Keratinocyte (primary cell): ENCODE results near the gene LHPP. TPM values are rescaled to one million over a fixed set of nuclear protein-coding genes. Genes with fewer than 3 reads are reported as not detected.

Experiments used
- DNase-seq: peaks from one replicate; pipeline ENCODE4 v3.0.0-alpha.2; 2011; ENCODE audit warnings: low read depth, missing footprints, low spot score
- FAIRE-seq: peaks from 2 replicates; lab custom pipeline; 2011; peaks lifted over from hg19 to GRCh38; lab: Jason Lieb, UNC
- H2AFZ ChIP-seq: 2 replicates; pipeline ENCODE4 v1.6.0; 2012; ENCODE audit warnings: low read length, control low read depth, inconsistent platforms; ENCODE audit not compliant: control insufficient read depth
- H3K27ac ChIP-seq: 2 replicates; pipeline ENCODE4 v1.5.1; 2011; ENCODE audit warnings: low read length; ENCODE audit not compliant: control insufficient read depth, insufficient read depth
- H3K27me3 ChIP-seq: 3 replicates; pipeline ENCODE4 v1.6.0; 2011; ENCODE audit warnings: low read length; ENCODE audit not compliant: control insufficient read depth, insufficient read depth; ENCODE audit errors: extremely low read depth
- H3K36me3 ChIP-seq, 2 experiments: 2 replicates in 1 of 2; 3 replicates in 1 of 2; pipeline ENCODE4 v1.5.1; 2011; ENCODE audit warnings: low read length in 2 of 2, mild to moderate bottlenecking in 1 of 2; ENCODE audit not compliant: control insufficient read depth in 2 of 2, insufficient read depth in 2 of 2; ENCODE audit errors: extremely low read depth in 1 of 2
- H3K4me1 ChIP-seq: 3 replicates; pipeline ENCODE4 v1.5.1; 2011; ENCODE audit warnings: low read length; ENCODE audit not compliant: control insufficient read depth, insufficient read depth; ENCODE audit errors: extremely low read depth
- H3K4me2 ChIP-seq: 3 replicates; pipeline ENCODE4 v1.6.0; 2011; ENCODE audit warnings: low read depth, low read length; ENCODE audit not compliant: control insufficient read depth, insufficient read depth; ENCODE audit errors: extremely low read depth
- H3K4me3 ChIP-seq, 3 experiments: fragments of 200-600 bp in 1 of 3; sonication (generic) in 1 of 3; 2 replicates in 2 of 3; 3 replicates in 1 of 3; pipeline ENCODE4 v1.5.1; 2011 to 2016; ENCODE audit warnings: low read length in 3 of 3, mild to moderate bottlenecking in 3 of 3, control low read depth in 2 of 3, inconsistent platforms in 1 of 3, low read depth in 1 of 3, mixed read lengths in 1 of 3, mixed run types in 1 of 3, moderate library complexity in 1 of 3; ENCODE audit not compliant: control insufficient read depth in 2 of 3, insufficient read depth in 2 of 3; ENCODE audit errors: extremely low read depth in 1 of 3
- H3K79me2 ChIP-seq: 2 replicates; pipeline ENCODE4 v1.6.0; 2012; ENCODE audit warnings: low read length; ENCODE audit not compliant: control insufficient read depth, insufficient read depth
- H3K9ac ChIP-seq: 3 replicates; pipeline ENCODE4 v1.6.0; 2011; ENCODE audit warnings: low read length; ENCODE audit not compliant: control insufficient read depth, insufficient read depth; ENCODE audit errors: extremely low read depth
- H3K9me1 ChIP-seq: 3 replicates; pipeline ENCODE4 v1.6.0; 2011; ENCODE audit warnings: low read length; ENCODE audit not compliant: control insufficient read depth, insufficient read depth; ENCODE audit errors: extremely low read depth
- H3K9me3 ChIP-seq: 2 replicates; pipeline ENCODE4 v1.5.1; 2012; ENCODE audit warnings: low read depth, low read length; ENCODE audit not compliant: control insufficient read depth
- H4K20me1 ChIP-seq: 3 replicates; pipeline ENCODE4 v1.6.0; 2011; ENCODE audit warnings: low read length; ENCODE audit not compliant: control insufficient read depth, insufficient read depth; ENCODE audit errors: extremely low read depth
- EZH2 ChIP-seq: IDR thresholded peaks from one replicate; pipeline ENCODE4 v1.6.1; 2012; ENCODE audit warnings: inconsistent platforms, mild to moderate bottlenecking, low read length, moderate library complexity
- dilution Hi-C: fragments of 300-500 bp; cut with MboI; formaldehyde crosslinking; loops from one replicate; pipeline ENCODE4 v1.7.0; 2020; ENCODE audit warnings: low sequenced_read_pairs; ENCODE audit not compliant: extremely low pct_ligation_motif_present
- polyA plus RNA-seq, 5 experiments: library from polyadenylated mRNA; depleted of rRNA in 3 of 5; stranded (reverse) in 3 of 5; stranded (forward) in 1 of 5; unstranded in 1 of 5; fragments of >200 nt; gene quantifications; 1 replicate in 1 of 5; 2 replicates in 3 of 5; 3 replicates in 1 of 5; pipeline versions ENCODE4 v1.2.1 to v1.2.3, GENCODE V29; 2011 to 2012; ENCODE audit warnings: missing spikeins in 2 of 5, low read depth in 1 of 5, low replicate concordance in 1 of 5
- TF ChIP-seq, protein P1 (sequence below), 3 experiments: IDR thresholded peaks in 1 of 3; conservative IDR thresholded peaks in 1 of 3; optimal IDR thresholded peaks in 1 of 3; 2 replicates in 2 of 3; 3 replicates in 1 of 3; pipeline versions ENCODE3 to v1.5.1; 2011; ENCODE audit warnings: low read length in 3 of 3, mild to moderate bottlenecking in 3 of 3, moderate library complexity in 2 of 3, control low read depth in 1 of 3, inconsistent platforms in 1 of 3; ENCODE audit not compliant: insufficient read depth in 2 of 3; ENCODE audit errors: extremely low read depth in 1 of 3

LHPP gene
- polyA plus RNA-seq, 1 donor (not counting 4 experiments of a cell fraction or from before 2014, with no cell fraction given): 13.1 TPM

DNA sequence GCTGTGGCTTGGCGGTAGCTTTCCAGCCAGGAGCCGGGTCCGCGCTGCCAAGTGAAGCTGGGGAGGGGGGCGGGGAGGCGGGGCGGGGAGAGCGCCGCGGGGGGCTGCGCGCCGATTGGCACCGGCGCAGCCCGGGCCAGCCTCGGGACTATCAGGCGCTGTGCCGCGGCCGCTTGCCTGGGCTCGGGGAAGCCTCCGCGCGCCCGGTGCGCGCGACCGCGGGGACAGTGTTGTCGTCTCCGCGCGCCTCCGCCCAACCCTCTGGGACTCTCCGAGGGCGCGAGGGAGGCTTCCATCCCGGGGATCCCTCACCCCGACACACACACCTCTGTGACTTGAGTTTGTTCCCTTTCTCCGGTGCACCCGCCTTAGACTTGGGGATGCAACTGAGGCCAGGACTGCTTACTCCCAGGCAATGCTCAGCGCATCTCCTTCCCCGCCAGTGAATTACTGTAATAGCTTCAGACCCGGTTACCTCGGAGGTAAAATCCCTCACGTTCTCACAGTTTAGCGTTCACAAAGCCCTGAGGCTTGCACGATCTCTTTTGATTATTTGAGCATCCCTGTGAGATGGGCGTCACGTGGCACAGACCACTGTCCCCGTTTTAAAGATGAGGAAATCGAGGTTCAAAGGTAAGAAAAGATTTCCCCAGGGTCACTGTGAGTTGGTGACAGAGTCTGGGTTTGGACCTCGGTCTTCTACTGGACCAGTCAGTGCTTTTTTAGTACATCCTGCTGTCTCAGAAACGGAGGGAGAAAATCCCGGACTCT, 11.4 kb upstream of the LHPP start, which contains the start of gene NKX1-2:
Gene NKX1-2 (minus strand): TSS at position 24 of the 771 bp plus-strand sequence. CDS start 92 bp downstream, outside the sequence.
- Histone ChIP-seq H3K4me2 (peak within 1 kb of the TSS; percentile 90), H3K27me3 (peaks cover 14% of the 10 kb centered on the region), H3K4me3 (peak within 1 kb of the TSS; percentile 46 to 67 (median 57)), H4K20me1 (no peaks in the 10 kb centered on the region), H2AFZ (peak within 1 kb of the TSS; percentile 84), H3K36me3 (no peaks in the 10 kb centered on the region), H3K9me3 (no peaks in the 10 kb centered on the region), H3K9ac (peak within 1 kb of the TSS; percentile 56), H3K4me1 (peaks cover 10% of the 10 kb centered on the region), H3K79me2 (no peaks in the 10 kb centered on the region), H3K27ac (no peak within 1 kb of the TSS), H3K9me1 (no peaks in the 10 kb centered on the region)
- dilution Hi-C loops: no loop called here
- TF ChIP-seq EZH2: no peak
- TF ChIP-seq, protein P1, sequence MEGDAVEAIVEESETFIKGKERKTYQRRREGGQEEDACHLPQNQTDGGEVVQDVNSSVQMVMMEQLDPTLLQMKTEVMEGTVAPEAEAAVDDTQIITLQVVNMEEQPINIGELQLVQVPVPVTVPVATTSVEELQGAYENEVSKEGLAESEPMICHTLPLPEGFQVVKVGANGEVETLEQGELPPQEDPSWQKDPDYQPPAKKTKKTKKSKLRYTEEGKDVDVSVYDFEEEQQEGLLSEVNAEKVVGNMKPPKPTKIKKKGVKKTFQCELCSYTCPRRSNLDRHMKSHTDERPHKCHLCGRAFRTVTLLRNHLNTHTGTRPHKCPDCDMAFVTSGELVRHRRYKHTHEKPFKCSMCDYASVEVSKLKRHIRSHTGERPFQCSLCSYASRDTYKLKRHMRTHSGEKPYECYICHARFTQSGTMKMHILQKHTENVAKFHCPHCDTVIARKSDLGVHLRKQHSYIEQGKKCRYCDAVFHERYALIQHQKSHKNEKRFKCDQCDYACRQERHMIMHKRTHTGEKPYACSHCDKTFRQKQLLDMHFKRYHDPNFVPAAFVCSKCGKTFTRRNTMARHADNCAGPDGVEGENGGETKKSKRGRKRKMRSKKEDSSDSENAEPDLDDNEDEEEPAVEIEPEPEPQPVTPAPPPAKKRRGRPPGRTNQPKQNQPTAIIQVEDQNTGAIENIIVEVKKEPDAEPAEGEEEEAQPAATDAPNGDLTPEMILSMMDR (optimal IDR thresholded peaks at IDR 0.05 in 1 of 3, IDR thresholded peaks at IDR 0.05 in 1 of 3, conservative IDR thresholded peaks at IDR 0.05 in 1 of 3; ENCODE audit: extremely low read depth in 1 of 3, insufficient read depth in 2 of 3, low read length in 3 of 3): no peak
- FAIRE-seq (peak; percentile 60), DNase-seq (no peak)

DNA sequence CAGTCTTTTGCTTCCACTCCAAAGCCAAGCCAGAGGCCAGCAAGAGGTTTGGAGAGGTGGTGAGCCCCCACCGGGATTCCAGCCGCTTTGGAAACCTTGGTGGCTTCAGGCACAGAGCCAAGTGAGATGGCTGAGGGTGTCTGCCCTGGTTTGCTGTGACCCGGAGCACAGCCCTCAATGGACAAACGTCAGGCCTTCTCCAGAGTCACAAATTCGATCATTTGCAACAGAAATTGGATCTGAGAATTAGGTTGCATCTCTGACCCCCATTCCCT, 10.9 kb upstream of the LHPP start:
- Histone ChIP-seq H3K27me3 (peaks cover 14% of the 10 kb centered on the region), H3K4me2 (no peak overlapping the region), H2AFZ (no peak overlapping the region), H3K9me1 (no peaks in the 10 kb centered on the region), H3K79me2 (no peaks in the 10 kb centered on the region), H3K9me3 (no peaks in the 10 kb centered on the region), H3K4me1 (peaks cover 10% of the 10 kb centered on the region), H3K27ac (no peak overlapping the region), H3K36me3 (no peaks in the 10 kb centered on the region), H4K20me1 (no peaks in the 10 kb centered on the region), H3K4me3 (no peak overlapping the region), H3K9ac (no peak overlapping the region)
- TF ChIP-seq, protein P1 (optimal IDR thresholded peaks at IDR 0.05 in 1 of 3, IDR thresholded peaks at IDR 0.05 in 1 of 3, conservative IDR thresholded peaks at IDR 0.05 in 1 of 3; ENCODE audit: extremely low read depth in 1 of 3, insufficient read depth in 2 of 3, low read length in 3 of 3): no peak
- no peak for TF ChIP-seq EZH2
- dilution Hi-C loops: no loop called here
- FAIRE-seq (no peak), DNase-seq (no peak)
